ENCODE results near the gene OR2G2. TPM values are rescaled to one million over a fixed set of nuclear protein-coding genes. Genes with fewer than 3 reads are reported as not detected.

OR2G2 gene
- total RNA-seq, 1 donor: not detected

- DNase-seq (ENCODE audit: insufficient read length, low spot score, missing footprints): no peak
- Histone ChIP-seq H3K9me3 (ENCODE audit: low read depth, low read length) (peaks cover 3% of the 10 kb centered on the region), H2AFZ (ENCODE audit: low read length) (no peak overlapping the region), H3K27ac (ENCODE audit: low read depth, low read length) (no peak overlapping the region), H3K4me1 (ENCODE audit: insufficient read depth, low read length) (no peaks in the 10 kb centered on the region), H4K20me1 (ENCODE audit: insufficient read depth, low read length) (no peaks in the 10 kb centered on the region), H3K4me3 (ENCODE audit: insufficient read depth, low read length) (no peak overlapping the region), H3K79me2 (ENCODE audit: insufficient read depth, low read length) (no peaks in the 10 kb centered on the region), H3K27me3 (ENCODE audit: insufficient read depth, low read length) (no peaks in the 10 kb centered on the region), H3K36me3 (ENCODE audit: insufficient read depth, low read length) (no peaks in the 10 kb centered on the region), H3K4me2 (ENCODE audit: insufficient read depth, low read length) (no peak overlapping the region)
- no peak for TF ChIP-seq CTCF (IDR thresholded peaks at IDR 0.05; ENCODE audit: extremely low read depth, low read depth, low read length)
Measured at GRCh38 chr1:247574236-247574635, 13.9 kb upstream of the OR2G2 start.

GRCh38 chr1:247574664-247575063 is 13.5 kb upstream of the OR2G2 start:
- Histone ChIP-seq H3K79me2 (ENCODE audit: insufficient read depth, low read length) (no peaks in the 10 kb centered on the region), H3K4me3 (ENCODE audit: insufficient read depth, low read length) (no peak overlapping the region), H3K4me2 (ENCODE audit: insufficient read depth, low read length) (no peak overlapping the region), H3K27me3 (ENCODE audit: insufficient read depth, low read length) (no peaks in the 10 kb centered on the region), H3K36me3 (ENCODE audit: insufficient read depth, low read length) (no peaks in the 10 kb centered on the region), H2AFZ (ENCODE audit: low read length) (no peak overlapping the region), H3K27ac (ENCODE audit: low read depth, low read length) (no peak overlapping the region), H3K9me3 (ENCODE audit: low read depth, low read length) (peaks cover 6% of the 10 kb centered on the region), H3K4me1 (ENCODE audit: insufficient read depth, low read length) (no peaks in the 10 kb centered on the region), H4K20me1 (ENCODE audit: insufficient read depth, low read length) (no peaks in the 10 kb centered on the region)
- no peak for DNase-seq (ENCODE audit: insufficient read length, low spot score, missing footprints)
- no peak for TF ChIP-seq CTCF (IDR thresholded peaks at IDR 0.05; ENCODE audit: extremely low read depth, low read depth, low read length)

- H3K36me3 ChIP-seq (ENCODE audit: insufficient read depth, low read length): no peaks in the 10 kb centered on the region
- H3K27ac ChIP-seq (ENCODE audit: low read depth, low read length): no peak overlapping the region
- no peak overlapping the region for H3K4me3 ChIP-seq (ENCODE audit: insufficient read depth, low read length)
- H3K79me2 ChIP-seq (ENCODE audit: insufficient read depth, low read length): no peaks in the 10 kb centered on the region
- H3K27me3 ChIP-seq (ENCODE audit: insufficient read depth, low read length): no peaks in the 10 kb centered on the region
- no peak for DNase-seq (ENCODE audit: insufficient read length, low spot score, missing footprints)
- H3K4me1 ChIP-seq (ENCODE audit: insufficient read depth, low read length): no peaks in the 10 kb centered on the region
- peak; percentile 30 for TF ChIP-seq CTCF (IDR thresholded peaks at IDR 0.05; ENCODE audit: extremely low read depth, low read depth, low read length)
- no peaks in the 10 kb centered on the region for H4K20me1 ChIP-seq (ENCODE audit: insufficient read depth, low read length)
- peaks cover 7% of the 10 kb centered on the region for H3K9me3 ChIP-seq (ENCODE audit: low read depth, low read length)
- H3K4me2 ChIP-seq (ENCODE audit: insufficient read depth, low read length): no peak overlapping the region
- no peak overlapping the region for H2AFZ ChIP-seq (ENCODE audit: low read length)
Measured at GRCh38 chr1:247576514-247576913, 11.6 kb upstream of the OR2G2 start.

- Histone ChIP-seq H3K4me2 (ENCODE audit: insufficient read depth, low read length) (no peak overlapping the region), H3K27ac (ENCODE audit: low read depth, low read length) (no peak overlapping the region), H3K4me3 (ENCODE audit: insufficient read depth, low read length) (no peak overlapping the region), H3K9me3 (ENCODE audit: low read depth, low read length) (peaks cover 7% of the 10 kb centered on the region), H2AFZ (ENCODE audit: low read length) (no peak overlapping the region), H3K4me1 (ENCODE audit: insufficient read depth, low read length) (no peaks in the 10 kb centered on the region), H3K27me3 (ENCODE audit: insufficient read depth, low read length) (no peaks in the 10 kb centered on the region), H3K36me3 (ENCODE audit: insufficient read depth, low read length) (no peaks in the 10 kb centered on the region), H4K20me1 (ENCODE audit: insufficient read depth, low read length) (no peaks in the 10 kb centered on the region), H3K79me2 (ENCODE audit: insufficient read depth, low read length) (no peaks in the 10 kb centered on the region)
- DNase-seq (ENCODE audit: insufficient read length, low spot score, missing footprints): no peak
- TF ChIP-seq CTCF (IDR thresholded peaks at IDR 0.05; ENCODE audit: extremely low read depth, low read depth, low read length): no peak
Measured at GRCh38 chr1:247578946-247579460, 9.2 kb upstream of the OR2G2 start.
